GM19395 (cell line): ENCODE results near the gene SYCP2L.
A peak's percentile ranks its signal among the peaks of the same experiment; 100 is the strongest.
"Not testable (repeated sequence)": the region's sequence is repeated elsewhere in the genome, so short reads cannot be mapped to it uniquely, and the experiment has no call there.

Source experiments
- ATAC-seq: cut with Tn5 transposase; IDR thresholded peaks from one replicate; pipeline ENCODE4 v1.9.1; 2021; ENCODE audit warnings: mild to moderate bottlenecking, moderate library complexity; ENCODE audit not compliant: unreplicated experiment

Gene SYCP2L

GRCh38 chr6:10951675-10952282 lies 64.9 kb downstream of the SYCP2L start:
- peak; percentile 68 for ATAC-seq

- ATAC-seq = peak; percentile 84
These were observed 67.7 kb downstream of the SYCP2L start for GRCh38 chr6:10954590-10955010.

- ATAC-seq = no peak
These were observed 69.9 kb downstream of the SYCP2L start for GRCh38 chr6:10956776-10957175.

- ATAC-seq = no peak
These were observed 70.6 kb downstream of the SYCP2L start for GRCh38 chr6:10957414-10957886.

- ATAC-seq = no peak
These were observed 73.3 kb downstream of the SYCP2L start for GRCh38 chr6:10960171-10960570.

GRCh38 chr6:10961837-10962236 lies 75.0 kb downstream of the SYCP2L start:
- no peak for ATAC-seq

- ATAC-seq = no peak
These were observed 75.8 kb downstream of the SYCP2L start for GRCh38 chr6:10962673-10963072.

GRCh38 chr6:10963113-10963512 lies 76.3 kb downstream of the SYCP2L start:
- no peak for ATAC-seq

- ATAC-seq = peak; percentile 96
These were observed 77.8 kb downstream of the SYCP2L start for GRCh38 chr6:10964684-10965083.

- no peak for ATAC-seq
These were observed 81.9 kb downstream of the SYCP2L start for GRCh38 chr6:10968776-10969175.

- no peak for ATAC-seq
These were observed 83.9 kb downstream of the SYCP2L start for GRCh38 chr6:10970731-10971130.

GRCh38 chr6:10972196-10972595 lies 85.3 kb downstream of the SYCP2L start:
- no peak for ATAC-seq

GRCh38 chr6:10976571-10976970 lies 89.7 kb downstream of the SYCP2L start:
- ATAC-seq = no peak

- ATAC-seq = no peak
These were observed 90.5 kb downstream of the SYCP2L start for GRCh38 chr6:10977231-10977968.

- ATAC-seq = no peak
These were observed 92.8 kb downstream of the SYCP2L start for GRCh38 chr6:10979603-10980002.

- ATAC-seq = no peak
These were observed 94.6 kb downstream of the SYCP2L start for GRCh38 chr6:10981409-10981808.

- ATAC-seq = not testable (repeated sequence)
These were observed 98.1 kb downstream of the SYCP2L start for GRCh38 chr6:10984959-10985358.

GRCh38 chr6:10989587-10989986 lies 102.7 kb downstream of the SYCP2L start:
- ATAC-seq = no peak

- no peak for ATAC-seq
These were observed 104.3 kb downstream of the SYCP2L start for GRCh38 chr6:10991115-10991514.

GRCh38 chr6:10993896-10994295 lies 107.0 kb downstream of the SYCP2L start:
- ATAC-seq = no peak

- ATAC-seq = no peak
These were observed 108.4 kb downstream of the SYCP2L start for GRCh38 chr6:10995114-10995707.

GRCh38 chr6:10999994-11000393 lies 113.1 kb downstream of the SYCP2L start:
- ATAC-seq = no peak
